ENCODE results near the gene RPLP2.

RPLP2 gene

DNA sequence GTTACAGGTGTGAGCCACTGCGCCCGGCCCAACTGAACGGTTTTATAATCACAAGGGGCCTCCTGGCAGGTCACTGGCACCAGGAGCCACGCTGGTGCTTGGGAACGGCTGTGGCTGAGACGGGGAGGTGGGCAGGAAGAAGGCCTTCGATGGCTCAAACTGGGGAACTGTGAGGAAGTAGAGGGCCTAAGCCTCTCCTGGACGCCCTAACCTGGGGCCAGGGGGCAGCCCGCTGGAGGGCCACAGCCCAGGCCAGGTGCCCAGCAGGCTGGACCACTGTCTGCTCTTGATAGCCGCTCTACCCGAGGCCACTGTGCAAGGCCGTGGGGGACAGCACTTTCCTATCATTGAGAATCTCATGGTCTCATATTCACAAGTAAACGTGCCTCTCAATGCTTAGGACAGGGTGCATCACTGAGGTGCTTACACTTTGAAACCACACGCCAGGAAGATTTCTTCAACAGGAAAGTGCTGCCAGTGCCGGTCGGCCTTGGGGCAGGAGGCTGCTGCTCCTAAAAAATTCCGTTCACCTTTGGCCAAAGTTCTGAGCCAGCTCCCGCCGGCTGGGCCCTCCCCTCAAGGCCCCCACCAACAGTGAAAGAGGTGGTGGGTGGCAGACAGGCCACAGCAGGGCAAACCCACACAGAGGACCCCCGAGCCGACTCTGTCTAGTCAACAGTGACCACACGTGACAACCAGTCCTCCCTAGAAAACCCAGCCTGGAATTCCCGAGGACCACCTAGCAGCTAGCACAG is 39.7 kb upstream of the RPLP2 start:
- H3K4me3 ChIP-seq = no peak overlapping the region
- no peak for DNase-seq (ENCODE audit: low spot score)

DNA sequence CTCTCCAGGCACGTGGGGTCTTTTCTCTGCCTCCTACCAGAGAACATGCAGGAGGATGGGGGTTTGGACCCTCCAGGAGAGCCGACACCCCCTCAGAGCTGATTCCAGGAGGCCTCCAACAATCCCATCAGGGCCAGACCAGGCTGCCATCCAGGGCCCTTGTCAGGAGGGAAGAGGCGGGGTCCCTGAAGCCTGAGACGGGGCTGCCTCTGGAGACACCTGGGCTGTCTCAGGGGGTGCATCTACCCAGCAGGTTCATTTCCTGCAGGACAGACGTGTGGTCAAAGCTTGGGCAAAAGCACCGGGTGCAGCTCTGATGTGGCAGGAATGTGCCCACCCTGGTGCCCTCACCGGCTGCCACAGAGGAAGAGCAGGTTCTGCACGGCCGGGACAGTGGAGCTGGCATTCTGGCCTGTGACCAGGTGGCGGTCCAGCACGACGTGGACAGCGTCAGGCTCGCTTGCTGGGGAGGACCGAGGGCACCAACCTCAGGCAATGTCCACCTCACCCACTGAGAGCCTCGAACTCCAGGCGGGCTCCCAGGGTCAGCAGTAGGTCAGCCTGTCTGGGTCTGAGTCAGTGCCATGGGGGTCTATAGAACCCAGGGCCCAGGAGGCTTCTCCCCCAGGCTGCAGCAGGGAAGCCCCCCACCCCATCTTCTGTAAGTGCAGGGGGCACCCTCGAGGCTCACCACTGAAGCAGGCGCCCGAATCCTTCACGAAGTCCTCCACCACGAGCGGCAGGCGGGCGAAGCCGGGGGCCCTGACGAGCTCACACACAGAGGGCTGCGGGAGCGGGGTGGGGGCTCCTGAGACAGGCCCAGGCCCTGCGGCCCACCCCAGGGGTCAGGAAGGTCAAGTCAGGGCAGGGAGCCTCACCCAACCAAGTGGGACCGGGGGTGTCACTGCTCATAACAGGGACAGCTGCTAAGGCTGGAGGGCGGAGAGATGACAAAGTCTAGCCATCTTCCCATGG is 38.8 kb upstream of the RPLP2 start:
- no peak for TF ChIP-seq CTCF (IDR thresholded peaks at IDR 0.05)
- Histone ChIP-seq H3K4me3 (no peak overlapping the region), H3K27ac (no peak overlapping the region)
- no peak for DNase-seq (ENCODE audit: low spot score)

More for the DNA sequence above, 39.7 kb upstream of the RPLP2 start:
- H3K27ac ChIP-seq = no peak overlapping the region
- no peak for TF ChIP-seq CTCF (IDR thresholded peaks at IDR 0.05)

GRCh38 chr11:771617-772204 is 38.1 kb upstream of the RPLP2 start:
- H3K27ac ChIP-seq = no peak overlapping the region
- TF ChIP-seq CTCF (IDR thresholded peaks at IDR 0.05) = no peak
- DNase-seq (ENCODE audit: low spot score) = no peak
- H3K4me3 ChIP-seq = no peak overlapping the region

GRCh38 chr11:772429-773390 is 37.1 kb upstream of the RPLP2 start:
- no peak for TF ChIP-seq CTCF (IDR thresholded peaks at IDR 0.05)
- no peak overlapping the region for H3K4me3 ChIP-seq
- DNase-seq (ENCODE audit: low spot score) = no peak
- peak overlapping the region in 1 of 2 donors; percentile 16 for H3K27ac ChIP-seq

DNA sequence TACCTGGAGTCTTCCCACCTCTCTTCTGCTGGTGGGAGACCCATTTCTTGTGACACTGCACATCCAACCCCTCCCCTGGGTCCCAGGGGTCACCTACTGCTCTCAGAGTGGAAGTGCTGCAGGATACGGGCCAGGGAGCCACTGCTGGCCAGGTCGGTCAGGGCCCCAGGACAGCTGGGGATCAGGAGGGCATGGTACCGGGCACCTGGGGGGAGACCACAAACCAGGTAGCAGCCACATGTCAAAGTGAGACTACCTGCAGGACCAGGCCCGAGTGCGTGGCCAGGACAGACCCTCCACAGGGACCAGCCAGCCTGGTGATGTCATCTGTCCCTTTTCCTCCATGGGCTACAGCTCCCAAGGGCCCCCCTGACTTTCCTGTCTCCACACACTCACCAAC is 36.3 kb upstream of the RPLP2 start:
- Histone ChIP-seq H3K4me3 (no peak overlapping the region), H3K27ac (no peak overlapping the region)
- no peak for TF ChIP-seq CTCF (IDR thresholded peaks at IDR 0.05)
- no peak for DNase-seq (ENCODE audit: low spot score)

- DNase-seq (ENCODE audit: low spot score) = no peak
- no peak for TF ChIP-seq CTCF (IDR thresholded peaks at IDR 0.05)
- H3K27ac ChIP-seq = no peak overlapping the region
- no peak overlapping the region for H3K4me3 ChIP-seq
Measured at GRCh38 chr11:773830-774229, 35.9 kb upstream of the RPLP2 start.

Measured in coronary artery (tissue), 2 donors.